HPDE6-E6E7 (cell line): ENCODE data around the gene PRELID1.
"Not testable (repeated sequence)": the region's sequence is repeated elsewhere in the genome, so short reads cannot be mapped to it uniquely, and the experiment has no call there.

Experiments
- DNase-seq: peaks from one replicate; pipeline ENCODE4 v3.0.0; 2011; ENCODE audit warnings: missing footprints; ENCODE audit errors: extremely low spot score

The PRELID1 gene, protein sequence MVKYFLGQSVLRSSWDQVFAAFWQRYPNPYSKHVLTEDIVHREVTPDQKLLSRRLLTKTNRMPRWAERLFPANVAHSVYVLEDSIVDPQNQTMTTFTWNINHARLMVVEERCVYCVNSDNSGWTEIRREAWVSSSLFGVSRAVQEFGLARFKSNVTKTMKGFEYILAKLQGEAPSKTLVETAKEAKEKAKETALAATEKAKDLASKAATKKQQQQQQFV

GRCh38 chr5:177303121-177303924 is at the start of gene PRELID1, which contains the start of gene RAB24:
Gene PRELID1, plus strand, starts transcription at chr5:177303799. Its CDS starts 187 bp downstream, at chr5:177303986.
Gene RAB24, minus strand, starts transcription at chr5:177303719. Its CDS starts 431 bp downstream, at chr5:177303288.
- peak; percentile 51 for DNase-seq

- DNase-seq: no peak
Observed at GRCh38 chr5:177256296-177256695, 47.3 kb upstream of the PRELID1 start.

- not testable (repeated sequence) for DNase-seq
Observed at GRCh38 chr5:177258711-177259110, 44.9 kb upstream of the PRELID1 start.

DNA sequence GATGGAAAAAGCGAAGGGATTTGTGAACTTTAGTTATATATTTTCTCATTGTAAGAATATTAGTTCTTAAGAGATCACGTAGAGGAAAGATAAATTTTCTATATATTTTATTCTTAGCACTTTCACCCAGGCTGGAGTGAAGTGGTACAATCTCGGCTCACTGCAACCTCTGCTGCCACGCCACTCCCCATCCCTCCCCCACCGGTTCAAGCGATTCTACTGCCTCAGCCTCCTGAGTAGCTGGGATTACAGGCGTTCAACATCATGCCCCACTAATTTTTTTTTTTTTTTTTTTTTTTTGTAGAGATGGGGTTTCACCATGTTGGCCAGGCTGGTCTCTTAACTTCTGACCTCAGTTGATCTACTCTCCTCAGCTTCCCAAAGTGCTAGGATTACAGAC is 42.6 kb upstream of the PRELID1 start:
- DNase-seq: no peak

- no peak for DNase-seq
Observed at GRCh38 chr5:177261510-177261909, 42.1 kb upstream of the PRELID1 start.

DNA sequence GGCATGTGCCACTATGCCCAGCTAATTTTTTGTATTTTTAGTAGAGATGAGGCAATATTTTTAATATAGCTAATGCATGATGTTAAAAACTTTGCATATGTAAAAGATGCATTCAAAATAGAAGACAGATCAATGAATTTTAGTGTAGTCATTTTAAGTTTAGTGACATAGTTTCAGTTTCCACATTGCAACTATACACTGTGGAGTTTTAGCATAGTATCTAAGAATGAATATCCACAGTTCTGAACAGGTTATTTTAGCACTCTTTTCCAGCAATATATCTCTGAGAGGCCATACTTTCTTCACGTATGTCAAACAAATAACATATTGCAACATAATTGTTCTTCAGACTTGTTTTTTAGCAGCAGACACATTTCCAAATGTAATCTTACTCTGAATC is 39.4 kb upstream of the PRELID1 start:
- DNase-seq: no peak

DNA sequence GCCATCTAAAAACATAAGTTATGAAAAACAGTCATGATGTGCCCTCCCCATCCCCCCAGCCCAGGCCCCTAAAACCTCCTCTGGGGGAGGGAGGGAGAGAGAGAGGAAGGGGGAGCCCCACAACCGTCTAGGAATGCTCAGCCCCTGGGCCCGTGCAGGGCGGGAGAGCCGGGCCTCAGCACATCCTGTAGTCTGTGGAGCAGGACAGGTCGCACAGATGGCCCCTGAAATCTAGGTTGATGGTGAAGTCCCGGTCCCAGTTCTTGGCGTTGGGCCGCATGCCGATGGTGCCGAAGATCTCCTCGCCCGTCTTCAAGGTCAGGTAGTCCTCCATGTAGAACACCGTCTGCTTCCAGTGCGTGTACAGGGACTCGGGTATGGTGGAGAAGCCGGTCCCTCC is 38.2 kb upstream of the PRELID1 start:
- DNase-seq: no peak

- DNase-seq: no peak
Observed at GRCh38 chr5:177269232-177269895, 34.2 kb upstream of the PRELID1 start.

- peak; percentile 38 for DNase-seq
Observed at GRCh38 chr5:177269976-177270375, 33.6 kb upstream of the PRELID1 start.

DNA sequence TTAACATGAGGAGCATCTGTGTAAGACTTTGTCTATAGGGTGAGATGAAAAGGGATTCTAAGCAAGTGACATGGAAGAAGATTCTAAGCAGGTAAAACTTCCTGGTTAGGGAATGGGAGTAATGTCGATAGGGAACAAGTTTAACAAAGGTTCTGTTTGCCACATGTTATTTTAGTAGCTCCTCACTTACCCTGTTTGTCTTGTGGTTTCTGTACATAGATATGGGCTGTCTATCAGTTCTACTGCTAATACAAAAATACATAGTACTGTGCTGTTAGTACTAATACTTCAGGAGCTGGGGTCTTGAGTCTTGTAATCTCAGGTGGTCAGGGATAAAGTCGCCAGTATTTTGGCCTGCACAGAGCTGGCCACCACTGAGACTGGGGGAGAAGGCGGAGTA is 32.9 kb upstream of the PRELID1 start:
- DNase-seq: no peak

DNA sequence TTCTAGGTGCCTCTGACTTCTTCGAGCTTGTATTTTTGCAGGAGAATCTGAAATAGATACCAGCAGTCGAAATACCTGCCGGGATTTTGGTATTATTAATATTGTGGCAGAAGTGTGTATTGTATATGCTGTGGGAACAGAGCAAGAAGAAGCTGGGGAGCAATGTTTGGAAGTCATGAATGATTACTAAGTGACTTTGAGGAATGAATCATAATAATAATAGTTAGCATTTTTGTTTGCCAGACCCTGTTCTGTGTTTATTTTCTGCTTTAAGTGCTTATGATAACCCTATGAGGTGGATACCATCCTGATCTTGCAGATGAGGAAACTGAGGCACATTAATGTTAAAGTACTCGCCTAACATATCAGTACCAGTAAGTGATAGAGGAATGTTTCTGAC is 32.5 kb upstream of the PRELID1 start:
- no peak for DNase-seq

DNA sequence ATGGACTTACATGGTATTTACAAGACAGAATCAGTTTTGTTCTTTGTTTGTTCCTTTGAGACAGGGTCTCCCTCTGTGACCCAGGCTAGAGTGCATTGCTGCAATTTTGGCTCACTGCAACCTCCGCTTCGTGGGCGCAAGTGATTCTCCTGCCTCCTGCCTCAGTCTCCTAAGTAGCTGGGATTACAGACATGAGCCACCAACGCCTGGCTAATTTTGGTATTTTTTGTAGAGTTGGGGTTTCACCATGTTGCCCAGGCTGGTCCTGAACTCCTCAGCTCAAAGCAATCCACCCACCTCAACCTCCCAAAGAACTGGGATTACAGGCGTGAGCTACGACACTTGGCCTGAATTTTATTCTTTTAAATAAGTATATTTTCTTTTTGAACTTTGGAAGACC is 27.7 kb upstream of the PRELID1 start:
- no peak for DNase-seq

- DNase-seq: no peak
Observed at GRCh38 chr5:177276886-177277285, 26.7 kb upstream of the PRELID1 start.

GRCh38 chr5:177288191-177288590 is 15.4 kb upstream of the PRELID1 start:
- no peak for DNase-seq

- no peak for DNase-seq
Observed at GRCh38 chr5:177290816-177291596, 12.6 kb upstream of the PRELID1 start.

DNA sequence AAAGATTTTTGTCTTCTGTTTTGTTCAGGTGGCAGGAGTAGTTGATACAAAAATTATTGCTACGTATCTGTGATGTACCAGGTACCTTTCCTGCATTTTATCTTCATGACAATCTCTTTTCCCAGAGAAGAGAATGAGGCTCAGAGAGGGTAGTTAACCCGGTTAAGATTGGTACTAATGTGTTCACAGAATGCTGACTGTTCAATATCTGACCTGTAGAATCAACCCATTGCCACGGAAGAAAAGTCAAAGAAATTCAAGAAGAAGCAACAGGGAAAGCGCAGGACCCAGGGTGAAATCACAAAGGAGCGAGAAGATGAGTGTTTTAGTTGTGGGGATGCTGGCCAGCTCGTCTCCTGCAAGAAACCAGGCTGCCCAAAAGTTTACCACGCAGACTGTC is 11.9 kb upstream of the PRELID1 start:
- no peak for DNase-seq

DNA sequence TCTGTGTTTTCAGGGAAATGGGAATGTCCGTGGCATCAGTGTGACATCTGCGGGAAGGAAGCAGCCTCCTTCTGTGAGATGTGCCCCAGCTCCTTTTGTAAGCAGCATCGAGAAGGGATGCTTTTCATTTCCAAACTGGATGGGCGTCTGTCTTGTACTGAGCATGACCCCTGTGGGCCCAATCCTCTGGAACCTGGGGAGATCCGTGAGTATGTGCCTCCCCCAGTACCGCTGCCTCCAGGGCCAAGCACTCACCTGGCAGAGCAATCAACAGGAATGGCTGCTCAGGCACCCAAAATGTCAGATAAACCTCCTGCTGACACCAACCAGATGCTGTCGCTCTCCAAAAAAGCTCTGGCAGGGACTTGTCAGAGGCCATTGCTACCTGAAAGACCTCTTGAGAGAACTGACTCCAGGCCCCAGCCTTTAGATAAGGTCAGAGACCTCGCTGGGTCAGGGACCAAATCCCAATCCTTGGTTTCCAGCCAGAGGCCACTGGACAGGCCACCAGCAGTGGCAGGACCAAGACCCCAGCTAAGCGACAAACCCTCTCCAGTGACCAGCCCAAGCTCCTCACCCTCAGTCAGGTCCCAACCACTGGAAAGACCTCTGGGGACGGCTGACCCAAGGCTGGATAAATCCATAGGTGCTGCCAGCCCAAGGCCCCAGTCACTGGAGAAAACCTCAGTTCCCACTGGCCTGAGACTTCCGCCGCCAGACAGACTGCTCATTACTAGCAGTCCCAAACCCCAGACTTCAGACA is 9.6 kb upstream of the PRELID1 start:
- DNase-seq: no peak

DNA sequence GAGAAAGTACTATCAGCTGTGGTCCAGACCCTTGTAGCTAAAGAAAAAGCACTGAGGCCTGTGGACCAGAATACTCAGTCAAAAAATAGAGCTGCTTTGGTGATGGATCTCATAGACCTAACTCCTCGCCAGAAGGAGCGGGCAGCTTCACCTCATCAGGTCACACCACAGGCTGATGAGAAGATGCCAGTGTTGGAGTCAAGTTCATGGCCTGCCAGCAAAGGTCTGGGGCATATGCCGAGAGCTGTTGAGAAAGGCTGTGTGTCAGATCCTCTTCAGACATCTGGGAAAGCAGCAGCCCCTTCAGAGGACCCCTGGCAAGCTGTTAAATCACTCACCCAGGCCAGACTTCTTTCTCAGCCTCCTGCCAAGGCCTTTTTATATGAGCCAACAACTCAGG is 9.0 kb upstream of the PRELID1 start:
- DNase-seq: no peak

DNA sequence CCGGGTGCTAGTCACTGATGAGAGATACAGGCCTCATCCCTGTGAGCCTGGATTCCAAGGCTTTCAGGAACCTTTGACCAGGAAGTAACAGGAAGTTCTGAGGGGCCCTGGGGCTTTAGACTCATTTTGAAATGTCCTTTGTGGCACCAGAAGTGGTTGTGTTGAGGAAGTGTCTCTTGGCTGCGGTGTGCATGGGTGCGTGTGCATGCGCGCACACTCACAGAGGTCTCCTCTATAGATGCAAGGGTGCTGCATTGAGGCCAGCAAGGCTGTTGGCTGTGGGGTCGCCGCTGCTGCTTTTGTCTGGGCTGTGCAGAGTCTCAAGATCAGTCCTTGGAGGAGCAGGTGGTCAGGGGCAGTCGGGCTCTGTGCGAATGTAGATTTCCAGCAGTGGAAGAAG is 7.7 kb upstream of the PRELID1 start:
- DNase-seq: no peak

- no peak for DNase-seq
Observed at GRCh38 chr5:177296581-177296980, 7.0 kb upstream of the PRELID1 start.

- DNase-seq: no peak
Observed at GRCh38 chr5:177297922-177298321, 5.7 kb upstream of the PRELID1 start.
